ENCODE results near the gene ZPR1.

Gene ZPR1

DNA sequence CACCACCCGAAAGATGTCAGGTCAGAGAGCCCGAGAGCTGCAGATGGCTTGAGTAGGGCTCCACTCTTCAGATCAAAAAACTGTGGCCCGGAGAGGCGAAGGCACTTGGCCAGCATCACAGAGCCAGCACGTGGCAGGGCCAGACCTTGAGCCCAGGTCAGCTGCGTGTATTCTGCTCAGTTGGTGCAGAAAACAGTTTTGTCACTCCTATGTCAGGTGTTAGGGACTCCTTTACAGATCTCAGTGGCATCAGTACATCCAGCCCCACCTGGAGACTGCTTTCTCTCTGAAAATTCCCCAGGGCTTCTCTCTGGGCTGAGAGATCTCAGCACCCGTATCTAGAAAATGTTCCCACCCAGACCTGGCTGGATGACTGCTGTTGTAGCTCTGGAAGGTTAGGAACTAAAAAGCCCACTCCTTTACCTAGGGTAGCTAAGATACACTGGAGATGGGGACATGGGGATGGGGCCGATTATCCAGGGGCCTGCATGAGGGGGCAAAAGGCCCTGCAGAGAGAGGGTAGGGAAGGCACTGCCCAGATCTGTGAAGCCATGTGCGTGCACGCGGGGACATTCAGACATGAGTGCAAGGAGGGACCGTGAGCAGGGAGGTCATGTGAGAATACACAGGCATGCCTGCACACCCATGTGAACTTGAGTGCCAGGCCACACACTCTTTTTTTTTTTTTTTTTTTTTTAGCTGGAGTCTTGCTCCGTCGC is 46.2 kb upstream of the ZPR1 start (continued):
- no peak for TF ChIP-seq ZBTB20 (tag by site-specific recombination; IDR thresholded peaks at IDR 0.05)
- no peak for TF ChIP-seq ZNF544 (tag by site-specific recombination; IDR thresholded peaks at IDR 0.05)
- TF ChIP-seq ZNF121 (tag by site-specific recombination; IDR thresholded peaks at IDR 0.05), result no peak
- no peak for TF ChIP-seq SCRT2 (tag by site-specific recombination; IDR thresholded peaks at IDR 0.05)
- no peak for TF ChIP-seq IKZF3 (tag by site-specific recombination; IDR thresholded peaks at IDR 0.05)
- TF ChIP-seq ZNF274 (IDR thresholded peaks at IDR 0.05; ENCODE audit: low read length), result no peak
- TF ChIP-seq ZNF274 (tag by site-specific recombination; IDR thresholded peaks at IDR 0.05; ENCODE audit: borderline replicate concordance), result no peak

DNA sequence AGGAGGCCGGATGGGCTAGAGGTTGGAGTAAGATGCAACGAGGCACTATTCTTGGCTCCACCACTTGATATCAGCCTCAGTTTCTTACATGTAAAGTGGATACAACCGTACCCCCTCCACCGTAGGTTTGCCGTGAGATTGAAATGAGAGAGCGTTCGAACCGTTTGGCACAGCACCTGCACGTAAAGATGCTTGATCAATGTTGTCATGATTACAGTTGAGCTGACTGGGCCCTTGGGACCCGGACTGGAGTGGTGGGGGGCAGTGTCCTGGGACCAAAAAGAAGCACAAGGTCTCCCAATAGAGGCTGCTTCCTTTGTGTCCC is 45.6 kb upstream of the ZPR1 start:
- Histone ChIP-seq H3K4me3 (ENCODE audit: low read depth, low read length) (no peak overlapping the region), H3K27ac (ENCODE audit: extremely low read depth, low read depth, low read length) (no peak overlapping the region), H3K9me3 (ENCODE audit: control insufficient read depth, insufficient read depth, low read depth, low read length) (no peaks in the 10 kb centered on the region), H3K36me3 (ENCODE audit: control insufficient read depth in 2 of 2, insufficient read depth in 1 of 2, low read length in 2 of 2) (no peaks in the 10 kb centered on the region), H3K4me1 (ENCODE audit: control insufficient read depth, insufficient read depth, low read length) (no peaks in the 10 kb centered on the region)
- POLR2A ChIA-PET, result no interaction called here
- CTCF ChIA-PET, result interaction anchor here (1.1 to 2.2 kb wide), 2 partner anchors 43 to 87 kb away, joined by 3 to 14 read pairs; partner anchors contain the start of gene APOA5
- TF ChIP-seq ZNF416 (tag by site-specific recombination; IDR thresholded peaks at IDR 0.05) (no peak), ZNF473 (tag by site-specific recombination; IDR thresholded peaks at IDR 0.05) (no peak), ZNF596 (tag by site-specific recombination; IDR thresholded peaks at IDR 0.05) (no peak), ZNF214 (tag by site-specific recombination; IDR thresholded peaks at IDR 0.05; ENCODE audit: borderline replicate concordance) (no peak), ZFP41 (tag by site-specific recombination; IDR thresholded peaks at IDR 0.05; ENCODE audit: borderline replicate concordance) (no peak), ZNF280D (tag by site-specific recombination; IDR thresholded peaks at IDR 0.05) (no peak), ZNF157 (tag by site-specific recombination; IDR thresholded peaks at IDR 0.05) (no peak), ZNF521 (tag by site-specific recombination; IDR thresholded peaks at IDR 0.05) (no peak), ZNF37A (tag by site-specific recombination; IDR thresholded peaks at IDR 0.05) (no peak), ZNF621 (tag by site-specific recombination; IDR thresholded peaks at IDR 0.05) (no peak), SALL2 (tag by site-specific recombination; IDR thresholded peaks at IDR 0.05; ENCODE audit: borderline replicate concordance) (no peak), ZNF623 (tag by site-specific recombination; IDR thresholded peaks at IDR 0.05) (no peak), MEIS1 (CRISPR knock-in tag; IDR thresholded peaks at IDR 0.05; ENCODE audit: borderline replicate concordance) (no peak), ZBTB8A (tag by site-specific recombination; IDR thresholded peaks at IDR 0.05) (no peak), ZBTB26 (tag by site-specific recombination; optimal IDR thresholded peaks at IDR 0.05) (no peak), ZNF24 (tag by site-specific recombination; IDR thresholded peaks at IDR 0.05) (no peak)
- TF ChIP-seq, protein P1, sequence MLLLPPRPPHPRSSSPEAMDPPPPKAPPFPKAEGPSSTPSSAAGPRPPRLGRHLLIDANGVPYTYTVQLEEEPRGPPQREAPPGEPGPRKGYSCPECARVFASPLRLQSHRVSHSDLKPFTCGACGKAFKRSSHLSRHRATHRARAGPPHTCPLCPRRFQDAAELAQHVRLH (tag by site-specific recombination; IDR thresholded peaks at IDR 0.05), result no peak
